ENCODE results near the gene ETV4. TPM values are rescaled to one million over a fixed set of nuclear protein-coding genes. Genes with fewer than 3 reads are reported as not detected.

ETV4 gene
- under 1 TPM in 1 of 6 donors, not detected in 5; 0.12 TPM for polyA plus RNA-seq (ENCODE audit: low read depth in 6 of 6)

- ATAC-seq (ENCODE audit: low read depth in 2 of 2) = peak; percentile 88 to 89
- peaks cover 0 to 2% (median 0%) of the 10 kb centered on the region in 7 donors for H3K9me3 Mint-ChIP-seq
- H3K27me3 Mint-ChIP-seq = peaks cover 52 to 74% (median 72%) of the 10 kb centered on the region in 3 donors
- peak within 1 kb of the TSS; percentile 81 to 95 (median 90) for H3K4me3 Mint-ChIP-seq
- peak within 1 kb of the TSS in 5 of 6 donors; percentile 39 to 71 (median 53) for H3K27ac Mint-ChIP-seq
- no peaks in the 10 kb centered on the region for H3K36me3 Mint-ChIP-seq
- peaks cover 16 to 22% (median 18%) of the 10 kb centered on the region in 3 donors for H3K4me1 Mint-ChIP-seq
- peak; percentile 87 for DNase-seq
Measured at GRCh38 chr17:43546319-43547188, at the start of gene ETV4. Gene ETV4 (minus strand): TSS chr17:43546340. CDS start chr17:43545617, 723 bp downstream.

GRCh38 chr17:43595466-43595865, 49.3 kb upstream of the ETV4 start:
- H3K4me1 Mint-ChIP-seq = peaks cover 0 to 4% (median 4%) of the 10 kb centered on the region in 3 donors
- ATAC-seq (ENCODE audit: low read depth in 2 of 2) = no peak
- DNase-seq = no peak

GRCh38 chr17:43591779-43592562, 45.8 kb upstream of the ETV4 start:
- no peak overlapping the region for H3K4me3 Mint-ChIP-seq

More at GRCh38 chr17:43595466-43595865, 49.3 kb upstream of the ETV4 start:
- no peaks in the 10 kb centered on the region for H3K9me3 Mint-ChIP-seq
- H3K4me3 Mint-ChIP-seq = no peak overlapping the region
- peaks cover 0 to 5% of the 10 kb centered on the region in 2 donors for H3K36me3 Mint-ChIP-seq
- H3K27ac Mint-ChIP-seq = no peak overlapping the region
- peaks cover 17 to 28% (median 18%) of the 10 kb centered on the region in 3 donors for H3K27me3 Mint-ChIP-seq

GRCh38 chr17:43591001-43591400, 44.9 kb upstream of the ETV4 start:
- Mint-ChIP-seq H3K4me3 (no peak overlapping the region), H3K9me3 (peaks cover 0 to 5% (median 0%) of the 10 kb centered on the region in 7 donors), H3K36me3 (no peaks in the 10 kb centered on the region), H3K27me3 (peaks cover 8 to 10% (median 9%) of the 10 kb centered on the region in 3 donors), H3K4me1 (peaks cover 0 to 4% (median 4%) of the 10 kb centered on the region in 3 donors), H3K27ac (peak overlapping the region in 1 of 6 donors; percentile 64)
- DNase-seq (no peak), ATAC-seq (ENCODE audit: low read depth in 2 of 2) (no peak)

More at GRCh38 chr17:43591779-43592562, 45.8 kb upstream of the ETV4 start:
- H3K27me3 Mint-ChIP-seq = peaks cover 12 to 18% (median 17%) of the 10 kb centered on the region in 3 donors
- DNase-seq = no peak
- H3K9me3 Mint-ChIP-seq = peaks cover 0 to 5% (median 0%) of the 10 kb centered on the region in 7 donors
- peaks cover 0 to 4% (median 4%) of the 10 kb centered on the region in 3 donors for H3K4me1 Mint-ChIP-seq
- H3K27ac Mint-ChIP-seq = no peak overlapping the region
- ATAC-seq (ENCODE audit: low read depth in 2 of 2) = no peak
- H3K36me3 Mint-ChIP-seq = no peaks in the 10 kb centered on the region

- H3K27me3 Mint-ChIP-seq = peaks cover 3 to 14% (median 13%) of the 10 kb centered on the region in 3 donors
- no peak for DNase-seq
- peaks cover 0 to 5% (median 0%) of the 10 kb centered on the region in 7 donors for H3K9me3 Mint-ChIP-seq
- no peaks in the 10 kb centered on the region for H3K36me3 Mint-ChIP-seq
- no peak overlapping the region for H3K27ac Mint-ChIP-seq
- no peak overlapping the region for H3K4me3 Mint-ChIP-seq
- H3K4me1 Mint-ChIP-seq = peaks cover 0 to 4% (median 3%) of the 10 kb centered on the region in 3 donors
- no peak for ATAC-seq (ENCODE audit: low read depth in 2 of 2)
Measured at GRCh38 chr17:43588664-43589435, 42.7 kb upstream of the ETV4 start.

GRCh38 chr17:43588121-43588520, 42.0 kb upstream of the ETV4 start:
- ATAC-seq (ENCODE audit: low read depth in 2 of 2) (no peak), DNase-seq (no peak)
- Mint-ChIP-seq H3K27ac (no peak overlapping the region), H3K4me1 (no peaks in the 10 kb centered on the region), H3K9me3 (peaks cover 0 to 5% (median 0%) of the 10 kb centered on the region in 7 donors), H3K4me3 (no peak overlapping the region), H3K36me3 (no peaks in the 10 kb centered on the region), H3K27me3 (peaks cover 7 to 21% (median 20%) of the 10 kb centered on the region in 3 donors)

GRCh38 chr17:43587647-43588046, 41.5 kb upstream of the ETV4 start:
- ATAC-seq (ENCODE audit: low read depth in 2 of 2) = no peak
- no peaks in the 10 kb centered on the region for H3K36me3 Mint-ChIP-seq
- H3K27ac Mint-ChIP-seq = no peak overlapping the region
- H3K4me3 Mint-ChIP-seq = no peak overlapping the region
- H3K4me1 Mint-ChIP-seq = no peaks in the 10 kb centered on the region
- no peak for DNase-seq
- peaks cover 7 to 21% (median 20%) of the 10 kb centered on the region in 3 donors for H3K27me3 Mint-ChIP-seq
- H3K9me3 Mint-ChIP-seq = peaks cover 0 to 5% (median 0%) of the 10 kb centered on the region in 7 donors

- no peak overlapping the region for H3K4me3 Mint-ChIP-seq
- no peaks in the 10 kb centered on the region for H3K36me3 Mint-ChIP-seq
- peaks cover 7 to 20% (median 13%) of the 10 kb centered on the region in 3 donors for H3K27me3 Mint-ChIP-seq
- H3K9me3 Mint-ChIP-seq = peaks cover 0 to 5% (median 0%) of the 10 kb centered on the region in 7 donors
- ATAC-seq (ENCODE audit: low read depth in 2 of 2) = no peak
- H3K4me1 Mint-ChIP-seq = peaks cover 2 to 5% (median 2%) of the 10 kb centered on the region in 3 donors
- no peak for DNase-seq
- no peak overlapping the region for H3K27ac Mint-ChIP-seq
Measured at GRCh38 chr17:43584666-43585102, 38.5 kb upstream of the ETV4 start.

GRCh38 chr17:43583332-43583731, 37.2 kb upstream of the ETV4 start:
- ATAC-seq (ENCODE audit: low read depth in 2 of 2) = no peak
- Mint-ChIP-seq H3K9me3 (peaks cover 0 to 4% (median 0%) of the 10 kb centered on the region in 7 donors), H3K36me3 (no peaks in the 10 kb centered on the region), H3K27me3 (peaks cover 7 to 13% (median 13%) of the 10 kb centered on the region in 3 donors), H3K27ac (peak overlapping the region in 1 of 6 donors; percentile 44), H3K4me1 (peaks cover 16 to 19% (median 16%) of the 10 kb centered on the region in 3 donors), H3K4me3 (no peak overlapping the region)
- no peak for DNase-seq

GRCh38 chr17:43581613-43582012, 35.5 kb upstream of the ETV4 start:
- Mint-ChIP-seq H3K9me3 (no peaks in the 10 kb centered on the region), H3K4me1 (peaks cover 23 to 24% (median 23%) of the 10 kb centered on the region in 3 donors), H3K27me3 (peaks cover 9 to 13% (median 13%) of the 10 kb centered on the region in 3 donors), H3K36me3 (no peaks in the 10 kb centered on the region), H3K4me3 (peak overlapping the region in 1 of 8 donors; percentile 57), H3K27ac (peak overlapping the region in 2 of 6 donors; percentile 52)
- no peak for ATAC-seq (ENCODE audit: low read depth in 2 of 2)
- DNase-seq = no peak

GRCh38 chr17:43581130-43581529, 35.0 kb upstream of the ETV4 start:
- Mint-ChIP-seq H3K4me1 (peaks cover 23 to 24% (median 23%) of the 10 kb centered on the region in 3 donors), H3K4me3 (peak overlapping the region in 2 of 8 donors; percentile 10 to 15), H3K27me3 (peaks cover 12 to 13% (median 13%) of the 10 kb centered on the region in 3 donors), H3K36me3 (no peaks in the 10 kb centered on the region), H3K27ac (peak overlapping the region in 2 of 6 donors; percentile 52 to 66), H3K9me3 (no peaks in the 10 kb centered on the region)
- DNase-seq = no peak
- ATAC-seq (ENCODE audit: low read depth in 2 of 2) = no peak

GRCh38 chr17:43579566-43580140, 33.5 kb upstream of the ETV4 start:
- Mint-ChIP-seq H3K27me3 (peaks cover 12 to 20% (median 17%) of the 10 kb centered on the region in 3 donors), H3K4me3 (peak overlapping the region in 5 of 8 donors; percentile 2 to 80 (median 58)), H3K36me3 (no peaks in the 10 kb centered on the region), H3K27ac (peak overlapping the region; percentile 74 to 97 (median 90)), H3K9me3 (no peaks in the 10 kb centered on the region), H3K4me1 (peaks cover 23 to 24% (median 23%) of the 10 kb centered on the region in 3 donors)
- no peak for DNase-seq
- no peak for ATAC-seq (ENCODE audit: low read depth in 2 of 2)

Measured in naive B cell (primary cell).